Measurements from ENCODE around the gene GID4.
A peak's percentile ranks its signal among the peaks of the same experiment; 100 is the strongest.

GID4 gene

GRCh38 chr17:18044609-18045008, 5.4 kb downstream of the GID4 start:
- DNase-seq (ENCODE audit: low spot score) = no peak

GRCh38 chr17:18045691-18046350, 6.6 kb downstream of the GID4 start:
- DNase-seq (ENCODE audit: low spot score) = no peak

GRCh38 chr17:18055597-18055996, 16.4 kb downstream of the GID4 start:
- DNase-seq (ENCODE audit: low spot score) = no peak

GRCh38 chr17:18056214-18056613, 17.0 kb downstream of the GID4 start:
- DNase-seq (ENCODE audit: low spot score) = no peak

GRCh38 chr17:18059283-18059682, 20.1 kb downstream of the GID4 start:
- DNase-seq (ENCODE audit: low spot score) = no peak

GRCh38 chr17:18064053-18064452, 24.8 kb downstream of the GID4 start:
- DNase-seq (ENCODE audit: low spot score) = no peak

- DNase-seq (ENCODE audit: low spot score) = no peak
Measured at GRCh38 chr17:18065546-18065945, 26.3 kb downstream of the GID4 start.

- DNase-seq (ENCODE audit: low spot score) = no peak
Measured at GRCh38 chr17:18066866-18067265, 27.7 kb downstream of the GID4 start.

- DNase-seq (ENCODE audit: low spot score) = no peak
Measured at GRCh38 chr17:18069101-18069500, 29.9 kb downstream of the GID4 start.

GRCh38 chr17:18070861-18071340, 31.7 kb downstream of the GID4 start:
- DNase-seq (ENCODE audit: low spot score) = peak; percentile 71

- DNase-seq (ENCODE audit: low spot score) = no peak
Measured at GRCh38 chr17:18071751-18072150, 32.5 kb downstream of the GID4 start.

- DNase-seq (ENCODE audit: low spot score) = no peak
Measured at GRCh38 chr17:18074566-18075272, 35.5 kb downstream of the GID4 start.

GRCh38 chr17:18076936-18077335, 37.7 kb downstream of the GID4 start:
- no peak for DNase-seq (ENCODE audit: low spot score)

- DNase-seq (ENCODE audit: low spot score) = no peak
Measured at GRCh38 chr17:18079543-18079942, 40.3 kb downstream of the GID4 start.

- no peak for DNase-seq (ENCODE audit: low spot score)
Measured at GRCh38 chr17:18084256-18084655, 45.0 kb downstream of the GID4 start.

GRCh38 chr17:18087610-18088491, 48.6 kb downstream of the GID4 start, which contains the start of gene DRG2:
TSS of gene DRG2 (plus strand) at chr17:18087948. CDS start at chr17:18088024, 76 bp downstream.
- DNase-seq (ENCODE audit: low spot score) = peak; percentile 99

GRCh38 chr17:18089613-18090012, 50.4 kb downstream of the GID4 start:
- DNase-seq (ENCODE audit: low spot score) = no peak

GRCh38 chr17:18093616-18094408, 54.6 kb downstream of the GID4 start:
- peak; percentile 60 for DNase-seq (ENCODE audit: low spot score)

- DNase-seq (ENCODE audit: low spot score) = no peak
Measured at GRCh38 chr17:18094409-18094807, 55.2 kb downstream of the GID4 start.

- DNase-seq (ENCODE audit: low spot score) = no peak
Measured at GRCh38 chr17:18099516-18099915, 60.3 kb downstream of the GID4 start.

- no peak for DNase-seq (ENCODE audit: low spot score)
Measured at GRCh38 chr17:18100616-18101015, 61.4 kb downstream of the GID4 start.

- no peak for DNase-seq (ENCODE audit: low spot score)
Measured at GRCh38 chr17:18101828-18102227, 62.6 kb downstream of the GID4 start.
